ENCODE results near the gene SLC5A6.

DNA sequence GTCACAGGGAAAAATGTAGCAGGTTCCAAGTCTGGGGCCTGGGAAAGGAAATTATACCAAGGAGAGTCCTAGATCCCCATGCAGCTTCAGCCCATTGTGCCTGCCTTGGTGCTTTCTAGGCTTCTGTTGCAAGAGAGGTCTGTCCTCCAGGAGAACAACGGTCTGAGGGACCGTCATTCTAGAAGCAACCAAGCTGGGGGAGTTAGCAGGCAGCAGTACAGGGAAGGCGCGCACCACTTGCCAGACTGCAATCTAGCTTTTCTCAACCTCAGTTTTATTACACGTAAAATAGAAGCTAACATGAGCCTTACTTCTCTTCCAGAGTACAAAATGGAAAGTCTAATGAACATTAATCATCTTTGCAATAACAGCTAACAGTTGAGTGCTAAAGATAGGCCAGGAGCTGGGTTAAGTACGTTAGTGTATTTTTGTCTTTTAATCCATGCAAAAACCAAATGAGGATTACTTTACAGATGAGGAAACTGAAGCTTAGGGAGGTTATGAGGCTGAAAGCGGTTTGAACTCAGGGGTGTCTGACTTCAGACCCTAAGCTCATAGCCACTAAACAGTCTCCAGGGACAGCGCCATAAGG, 61.3 kb downstream of the SLC5A6 start:
- TF ChIP-seq POLR2AphosphoS5 (IDR thresholded peaks at IDR 0.05; ENCODE audit: low read depth, low read length), result no peak
- TF ChIP-seq TAF1 (IDR thresholded peaks at IDR 0.05; ENCODE audit: borderline replicate concordance, insufficient read depth, low read length), result no peak
- TF ChIP-seq, protein P1, sequence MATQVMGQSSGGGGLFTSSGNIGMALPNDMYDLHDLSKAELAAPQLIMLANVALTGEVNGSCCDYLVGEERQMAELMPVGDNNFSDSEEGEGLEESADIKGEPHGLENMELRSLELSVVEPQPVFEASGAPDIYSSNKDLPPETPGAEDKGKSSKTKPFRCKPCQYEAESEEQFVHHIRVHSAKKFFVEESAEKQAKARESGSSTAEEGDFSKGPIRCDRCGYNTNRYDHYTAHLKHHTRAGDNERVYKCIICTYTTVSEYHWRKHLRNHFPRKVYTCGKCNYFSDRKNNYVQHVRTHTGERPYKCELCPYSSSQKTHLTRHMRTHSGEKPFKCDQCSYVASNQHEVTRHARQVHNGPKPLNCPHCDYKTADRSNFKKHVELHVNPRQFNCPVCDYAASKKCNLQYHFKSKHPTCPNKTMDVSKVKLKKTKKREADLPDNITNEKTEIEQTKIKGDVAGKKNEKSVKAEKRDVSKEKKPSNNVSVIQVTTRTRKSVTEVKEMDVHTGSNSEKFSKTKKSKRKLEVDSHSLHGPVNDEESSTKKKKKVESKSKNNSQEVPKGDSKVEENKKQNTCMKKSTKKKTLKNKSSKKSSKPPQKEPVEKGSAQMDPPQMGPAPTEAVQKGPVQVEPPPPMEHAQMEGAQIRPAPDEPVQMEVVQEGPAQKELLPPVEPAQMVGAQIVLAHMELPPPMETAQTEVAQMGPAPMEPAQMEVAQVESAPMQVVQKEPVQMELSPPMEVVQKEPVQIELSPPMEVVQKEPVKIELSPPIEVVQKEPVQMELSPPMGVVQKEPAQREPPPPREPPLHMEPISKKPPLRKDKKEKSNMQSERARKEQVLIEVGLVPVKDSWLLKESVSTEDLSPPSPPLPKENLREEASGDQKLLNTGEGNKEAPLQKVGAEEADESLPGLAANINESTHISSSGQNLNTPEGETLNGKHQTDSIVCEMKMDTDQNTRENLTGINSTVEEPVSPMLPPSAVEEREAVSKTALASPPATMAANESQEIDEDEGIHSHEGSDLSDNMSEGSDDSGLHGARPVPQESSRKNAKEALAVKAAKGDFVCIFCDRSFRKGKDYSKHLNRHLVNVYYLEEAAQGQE (IDR thresholded peaks at IDR 0.05; ENCODE audit: insufficient read depth in 1 of 2, low read depth in 2 of 2, low read length in 2 of 2), result no peak
- TF ChIP-seq SIN3A (IDR thresholded peaks at IDR 0.05; ENCODE audit: borderline replicate concordance, insufficient read depth, low read length), result no peak
- no peak for TF ChIP-seq FOXP2 (optimal IDR thresholded peaks at IDR 0.05; ENCODE audit: borderline replicate concordance, extremely low read depth, extremely low read length, insufficient read depth)
